ENCODE measurements around the gene TMEM45B.
"Not testable (repeated sequence)": the region's sequence is repeated elsewhere in the genome, so short reads cannot be mapped to it uniquely, and the experiment has no call there.

The TMEM45B gene

DNA sequence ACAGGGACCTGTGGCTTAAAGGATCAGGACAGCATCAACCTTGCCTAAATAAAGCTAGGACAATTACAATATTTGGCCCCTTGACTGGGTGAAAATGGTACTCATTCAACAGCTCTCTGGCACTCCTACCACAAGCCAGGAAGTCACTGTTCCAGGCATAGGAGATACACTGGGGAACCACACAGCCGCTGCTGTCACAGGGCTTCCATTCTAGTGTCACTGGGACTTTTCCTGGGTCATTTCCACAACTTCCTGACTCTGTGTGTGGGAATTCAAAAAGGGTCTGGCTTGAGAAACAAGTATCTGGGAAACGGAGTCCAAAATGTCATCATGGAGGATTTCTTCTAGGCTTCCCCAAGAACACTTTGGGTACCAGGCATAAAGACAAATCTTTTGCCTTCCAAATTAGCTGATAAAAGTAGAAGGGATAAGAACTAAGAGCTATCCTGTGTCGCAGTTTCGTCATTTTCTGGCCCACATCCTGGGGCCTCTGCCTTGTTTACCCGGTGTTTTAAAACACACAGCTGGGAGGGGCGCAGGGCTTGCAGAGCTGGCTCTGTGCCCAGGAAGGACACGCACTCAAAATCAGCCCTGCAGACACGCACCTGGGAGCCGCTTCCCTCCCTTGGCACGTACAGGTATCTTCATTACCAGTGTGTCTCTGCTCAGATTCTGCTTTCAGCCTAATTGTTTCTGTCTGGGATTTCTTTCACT, 38.0 kb downstream of the TMEM45B start:
- peak; percentile 1 for DNase-seq

DNA sequence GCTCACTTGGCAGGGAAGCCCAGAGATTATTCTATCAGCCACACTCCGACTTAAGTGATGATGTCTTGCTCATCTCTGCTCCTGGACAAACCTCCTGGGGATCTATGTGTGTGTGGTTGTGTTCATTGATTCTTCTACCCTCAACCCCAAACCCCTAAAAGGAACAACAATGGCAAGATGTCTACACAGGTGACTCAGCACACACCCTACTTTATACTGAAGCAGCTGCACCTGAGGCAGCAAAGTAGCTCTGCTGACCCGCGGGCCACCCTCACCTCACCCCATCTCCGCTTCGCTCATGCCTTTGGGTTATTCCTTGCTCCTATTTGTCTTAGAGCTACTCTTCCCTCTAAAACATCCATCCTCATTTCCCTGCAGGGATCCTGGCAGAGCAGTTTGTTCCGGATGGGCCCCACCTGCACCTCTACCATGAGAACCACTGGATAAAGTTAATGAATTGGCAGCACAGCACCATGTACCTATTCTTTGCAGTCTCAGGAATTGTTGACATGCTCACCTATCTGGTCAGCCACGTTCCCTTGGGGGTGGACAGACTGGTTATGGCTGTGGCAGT, 38.7 kb downstream of the TMEM45B start:
- no peak for DNase-seq

DNA sequence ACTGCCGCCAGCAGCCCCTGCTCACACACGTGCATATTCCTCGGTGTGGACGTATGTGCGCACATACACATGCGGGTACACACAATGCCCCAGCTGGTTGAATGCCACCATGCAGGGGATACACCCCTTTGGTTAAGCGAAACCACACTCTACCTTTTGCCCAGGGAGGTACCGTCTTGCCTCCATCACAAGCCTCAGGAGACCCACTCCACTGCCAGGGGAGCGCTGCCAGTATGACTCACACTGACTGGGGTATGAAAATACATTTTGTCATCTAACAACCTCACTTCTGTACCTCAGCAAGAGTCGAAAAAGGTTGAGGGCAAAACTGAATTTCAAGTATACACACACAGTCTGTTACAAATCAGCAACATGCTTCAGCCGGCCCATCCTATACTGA, 39.4 kb downstream of the TMEM45B start:
- no peak for DNase-seq

DNA sequence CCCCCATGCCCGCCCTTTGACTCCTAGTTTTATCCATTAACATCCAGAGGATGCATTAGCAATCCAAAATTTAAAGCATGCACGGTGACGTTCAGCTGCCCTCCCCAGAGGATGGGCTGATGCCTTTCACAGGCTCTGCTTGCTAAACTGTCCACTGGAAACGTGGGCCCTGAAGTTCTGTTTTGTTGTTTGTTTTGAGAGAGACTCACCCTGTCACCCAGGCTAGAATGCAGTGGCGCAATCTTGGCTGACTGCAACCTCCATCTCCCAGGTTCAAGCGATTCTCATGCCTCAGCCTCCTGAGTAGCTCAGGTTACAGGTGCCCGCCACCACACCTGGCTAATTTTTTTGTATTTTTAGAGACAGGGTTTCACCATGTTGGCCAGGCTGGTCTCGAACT, 40.4 kb downstream of the TMEM45B start:
- DNase-seq, result no peak

DNA sequence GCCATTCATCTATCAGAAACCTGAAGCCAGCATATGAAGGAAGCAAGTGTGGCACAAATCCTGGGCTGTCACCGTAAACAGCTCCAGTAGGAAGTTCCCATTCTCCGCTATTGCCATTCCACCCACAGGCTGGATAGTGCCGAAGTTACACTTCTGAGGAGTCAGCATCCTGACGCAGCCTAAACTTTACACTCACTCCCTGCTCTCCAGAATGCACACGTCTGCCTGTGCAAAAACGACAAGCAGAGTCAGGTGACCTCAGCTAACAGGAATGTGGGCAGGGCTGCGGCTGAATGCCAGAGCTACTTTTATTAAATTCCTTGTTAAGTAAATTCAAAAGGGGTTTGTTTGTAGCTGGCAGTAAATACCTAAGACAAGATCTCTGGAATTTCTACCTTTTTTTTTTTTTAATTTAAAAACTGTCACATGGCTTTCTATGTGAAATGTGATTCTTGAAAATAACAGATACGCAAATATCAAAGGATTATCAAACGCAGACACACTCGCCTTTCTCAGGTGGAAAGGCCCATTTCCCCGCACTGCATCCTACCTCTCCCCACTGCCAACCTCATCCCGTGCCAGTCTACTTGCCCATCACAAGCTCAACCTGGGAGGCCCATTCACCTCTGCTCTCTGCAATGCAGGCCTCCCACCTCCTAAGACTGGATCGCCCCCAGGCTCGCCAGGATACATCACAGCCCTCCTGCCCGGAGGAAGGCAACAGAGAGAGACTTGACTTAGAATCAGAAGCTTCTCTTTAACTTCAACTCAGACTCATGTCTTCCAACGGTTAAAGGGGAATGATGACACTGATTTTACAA, 46.3 kb downstream of the TMEM45B start:
- DNase-seq, result no peak

DNA sequence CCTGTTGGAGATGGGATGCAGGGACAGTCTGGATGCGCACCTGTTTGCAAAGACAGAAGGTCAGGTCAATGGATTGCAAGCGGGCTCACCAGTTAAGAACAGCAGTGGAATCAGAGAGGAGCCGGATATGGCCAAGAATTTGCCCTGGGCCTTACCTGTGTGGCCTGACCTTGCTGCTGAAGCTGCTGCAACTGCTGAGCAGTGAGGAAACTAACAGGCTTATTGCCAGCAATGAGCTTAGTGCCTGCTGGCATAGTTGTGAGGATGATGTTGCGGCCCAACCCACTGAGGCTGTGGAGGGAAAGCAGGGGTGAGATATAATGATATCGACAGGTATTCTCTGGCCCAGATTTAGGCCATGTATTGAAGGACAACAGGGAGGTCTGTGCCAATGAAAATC, 49.2 kb downstream of the TMEM45B start:
- DNase-seq, result no peak

DNA sequence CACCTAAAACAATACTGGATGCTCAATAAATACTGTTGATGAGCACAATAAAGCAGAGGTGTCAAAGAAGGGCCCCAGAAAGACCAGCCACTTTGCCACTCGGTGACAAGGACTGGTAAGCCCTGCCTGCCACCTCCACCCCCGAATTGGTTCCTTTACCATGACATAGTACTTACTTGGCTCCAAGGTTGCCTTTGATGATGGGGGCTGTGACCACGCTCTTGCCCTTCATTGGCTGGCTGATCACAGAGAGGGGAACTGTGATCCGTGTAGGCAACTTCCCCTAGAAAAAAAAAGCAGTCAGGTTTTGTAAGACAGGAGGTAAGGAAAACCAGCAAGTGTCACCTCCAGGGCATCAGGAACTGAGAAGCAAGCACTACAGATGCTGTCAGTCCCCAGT, 50.1 kb downstream of the TMEM45B start:
- DNase-seq, result no peak

DNA sequence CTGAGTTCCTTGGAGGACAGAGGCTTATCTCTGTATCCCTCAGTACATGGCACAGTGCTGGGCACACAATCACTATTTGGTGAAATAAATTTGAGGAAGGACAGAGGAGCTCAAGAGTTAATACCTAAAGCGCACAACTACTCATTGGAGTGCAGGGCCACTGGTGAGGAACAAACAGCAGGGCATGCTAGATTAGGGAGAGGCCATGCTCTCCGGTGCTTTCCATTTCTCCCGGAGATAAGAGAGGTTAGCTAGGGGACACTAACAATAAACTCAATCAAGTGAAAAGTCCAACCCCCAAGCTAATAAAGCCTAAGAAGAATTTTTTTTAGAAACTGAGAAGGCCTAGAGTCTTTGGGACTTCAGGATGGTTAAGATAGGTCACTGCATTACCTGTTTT, 50.7 kb downstream of the TMEM45B start:
- DNase-seq, result no peak

DNA sequence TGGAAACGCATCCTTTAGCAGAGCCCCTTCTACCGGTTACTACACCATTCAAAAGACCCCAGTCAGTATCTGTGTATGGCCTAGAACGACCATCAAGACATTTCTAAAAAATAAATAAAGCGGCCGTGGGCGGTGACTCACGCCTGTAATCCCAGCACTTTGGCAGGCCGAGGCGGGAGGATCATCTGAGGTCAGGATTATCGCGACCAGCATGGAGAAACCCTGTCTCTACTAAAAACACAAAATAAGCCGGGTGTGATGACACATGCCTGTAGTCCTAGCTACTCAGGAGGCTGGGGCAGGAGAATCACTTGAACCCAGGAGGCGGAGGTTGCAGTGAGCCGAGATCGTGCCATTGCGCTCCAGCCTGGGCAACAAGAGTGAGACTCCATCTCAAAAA, 53.0 kb downstream of the TMEM45B start:
- DNase-seq, result not testable (repeated sequence)

DNA sequence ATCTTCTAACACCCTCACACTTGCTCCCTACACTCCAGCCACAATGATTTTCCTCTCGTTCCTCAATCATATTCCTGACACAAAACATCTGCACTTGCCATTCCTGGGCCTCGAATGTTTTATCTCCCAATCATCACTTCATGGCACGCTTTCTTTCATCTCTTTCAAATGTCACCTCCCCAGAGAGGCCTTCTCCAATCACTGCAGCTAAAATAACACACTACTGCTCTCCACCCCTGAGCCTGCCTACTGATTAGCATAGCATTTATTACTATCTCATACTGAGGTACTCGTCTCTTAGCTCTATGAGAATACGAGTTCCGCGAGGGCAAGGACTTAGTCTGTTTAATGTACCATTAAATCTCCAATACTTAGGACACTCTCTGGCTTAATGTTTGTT, 56.3 kb downstream of the TMEM45B start:
- no peak for DNase-seq

DNA sequence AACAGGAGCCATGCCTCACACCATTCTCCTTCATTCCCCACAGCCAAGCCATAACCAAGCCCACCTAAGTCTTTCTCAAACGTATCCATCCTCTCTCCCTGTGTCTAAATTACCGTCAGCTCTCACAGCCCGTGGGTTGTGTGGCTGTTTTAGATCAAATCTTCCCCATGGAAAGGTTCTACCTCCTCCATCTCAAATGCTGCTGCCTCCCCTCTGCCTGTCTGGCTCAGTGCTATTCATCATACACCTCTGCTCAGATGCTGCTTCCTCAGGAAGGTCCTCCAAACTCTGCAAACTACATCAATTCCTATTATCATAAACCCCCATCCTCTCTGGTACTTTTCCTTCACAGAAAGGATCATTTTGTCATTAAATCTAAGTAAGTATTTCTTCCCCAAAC, 64.7 kb downstream of the TMEM45B start:
- DNase-seq, result no peak

DNA sequence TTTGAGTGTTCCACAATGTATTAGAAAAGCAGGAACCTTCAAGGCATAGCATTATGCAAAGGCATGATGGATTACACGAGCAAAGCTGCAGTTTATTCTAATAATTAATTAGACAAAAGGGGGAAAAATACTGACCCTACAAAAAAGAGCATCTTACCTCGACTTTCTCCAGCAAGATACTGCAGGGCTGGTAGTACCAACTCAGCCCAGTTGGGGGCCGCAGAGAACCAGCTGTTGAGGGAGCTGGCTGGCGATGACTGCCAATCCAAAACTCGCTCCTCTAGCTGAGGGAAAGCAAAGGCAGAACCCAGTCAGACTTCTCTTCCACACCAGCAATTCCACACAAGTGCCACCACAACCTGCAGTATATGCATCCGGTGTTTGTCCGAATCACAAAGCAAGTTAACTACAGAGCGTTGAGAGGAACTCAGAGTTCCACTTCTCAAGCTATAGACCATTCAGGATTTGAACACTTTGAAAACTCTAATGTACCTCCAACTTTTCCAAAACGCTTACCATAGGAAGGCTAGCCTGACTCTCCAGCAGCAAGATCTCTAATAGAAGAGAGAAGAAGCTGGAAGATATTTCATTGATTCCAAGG, 66.0 kb downstream of the TMEM45B start:
- no peak for DNase-seq

DNA sequence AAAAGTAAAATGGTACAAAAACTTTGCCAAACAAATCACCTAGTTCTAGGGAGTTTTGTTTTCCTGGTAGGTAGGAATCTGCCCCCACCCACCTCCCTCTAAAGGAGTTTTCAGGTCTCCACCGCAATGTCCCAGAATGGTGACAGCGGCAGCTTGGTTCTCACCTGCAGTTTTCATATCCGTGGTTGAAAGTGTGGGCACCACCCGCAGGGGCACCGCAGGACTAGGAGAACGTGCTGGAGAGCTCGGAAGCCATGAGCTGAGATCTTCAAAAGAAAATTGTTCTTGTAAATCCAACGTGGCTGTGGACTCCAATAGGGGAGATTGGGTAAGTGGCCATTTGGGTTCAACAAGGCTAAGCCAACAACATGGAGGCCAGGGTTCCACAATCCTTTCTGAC, 68.9 kb downstream of the TMEM45B start:
- DNase-seq, result no peak

DNA sequence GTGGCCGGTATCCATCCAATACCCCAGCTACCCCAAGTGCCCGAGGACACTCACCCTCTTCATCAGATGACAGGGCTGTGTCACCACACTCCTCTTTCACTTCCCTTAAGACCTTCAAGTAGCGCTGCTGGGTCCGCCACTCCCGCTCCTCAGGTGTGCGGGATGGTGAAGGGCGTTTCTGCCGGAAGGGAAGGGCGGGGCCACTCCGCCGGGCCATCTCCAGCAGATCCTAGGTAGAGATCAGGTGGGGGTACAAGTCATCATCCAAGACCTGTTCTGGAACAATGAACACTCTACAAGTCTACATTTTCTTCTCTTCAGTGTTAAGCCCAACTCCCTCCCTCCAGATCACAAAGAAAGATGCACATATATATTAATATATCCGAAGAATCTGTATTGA, 69.7 kb downstream of the TMEM45B start:
- no peak for DNase-seq

DNA sequence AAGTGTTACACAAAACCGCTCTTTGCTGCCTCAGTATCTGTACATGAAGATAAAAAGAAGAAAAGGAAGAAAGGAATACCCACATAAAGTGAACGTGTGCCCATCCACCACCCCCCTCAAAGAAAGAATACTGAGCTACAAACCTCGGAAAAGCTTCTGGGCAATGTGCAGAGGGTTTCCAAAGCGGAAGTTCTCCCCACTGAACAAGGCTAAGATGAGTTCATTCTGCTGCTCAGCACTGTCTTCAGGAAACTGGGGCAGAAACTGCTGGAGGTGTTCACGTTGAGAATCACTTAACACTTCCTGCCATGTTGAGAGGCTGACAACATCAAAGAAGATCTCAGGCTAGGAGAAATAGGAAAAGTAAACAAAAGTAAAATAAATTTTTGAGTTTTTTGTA, 72.8 kb downstream of the TMEM45B start:
- no peak for DNase-seq

DNA sequence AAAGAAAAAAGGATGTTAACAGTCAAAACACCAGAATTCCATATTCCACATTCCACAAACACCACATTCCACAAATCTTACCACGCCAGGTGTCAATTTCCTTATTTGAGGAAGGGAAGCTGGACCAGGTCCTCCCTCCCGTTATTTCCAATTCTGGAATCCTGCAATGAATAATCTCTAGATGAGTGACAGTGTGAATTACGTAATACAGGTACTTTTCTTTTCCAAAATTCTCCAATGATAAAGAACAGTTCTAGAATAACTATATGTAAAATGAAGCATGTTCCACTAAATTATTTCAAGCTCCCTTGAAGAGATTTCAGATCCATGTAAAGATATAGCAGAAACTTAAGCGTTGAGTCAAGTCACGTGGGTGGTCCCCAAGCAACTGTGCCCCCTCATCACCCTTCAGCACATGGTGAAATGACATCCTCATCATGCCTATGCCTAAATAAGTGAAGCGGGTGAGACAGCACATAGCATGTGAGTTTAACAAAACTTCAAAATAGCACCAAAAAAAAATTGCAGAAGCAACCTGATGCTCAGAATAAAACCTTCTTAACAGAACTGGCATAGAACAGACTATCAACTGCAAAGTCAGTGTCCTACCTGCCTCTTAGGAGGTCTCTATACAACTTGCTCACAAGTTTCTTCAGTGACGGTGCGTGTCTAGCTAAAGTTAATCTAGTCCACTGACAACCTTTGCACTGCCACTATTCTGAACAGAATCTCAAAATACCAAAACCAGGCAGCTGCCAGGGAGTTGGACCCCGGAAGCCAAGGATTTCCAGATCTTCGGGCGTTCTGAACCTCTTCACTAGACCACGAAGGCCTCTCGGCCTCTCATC, 78.9 kb downstream of the TMEM45B start:
- DNase-seq, result no peak

DNA sequence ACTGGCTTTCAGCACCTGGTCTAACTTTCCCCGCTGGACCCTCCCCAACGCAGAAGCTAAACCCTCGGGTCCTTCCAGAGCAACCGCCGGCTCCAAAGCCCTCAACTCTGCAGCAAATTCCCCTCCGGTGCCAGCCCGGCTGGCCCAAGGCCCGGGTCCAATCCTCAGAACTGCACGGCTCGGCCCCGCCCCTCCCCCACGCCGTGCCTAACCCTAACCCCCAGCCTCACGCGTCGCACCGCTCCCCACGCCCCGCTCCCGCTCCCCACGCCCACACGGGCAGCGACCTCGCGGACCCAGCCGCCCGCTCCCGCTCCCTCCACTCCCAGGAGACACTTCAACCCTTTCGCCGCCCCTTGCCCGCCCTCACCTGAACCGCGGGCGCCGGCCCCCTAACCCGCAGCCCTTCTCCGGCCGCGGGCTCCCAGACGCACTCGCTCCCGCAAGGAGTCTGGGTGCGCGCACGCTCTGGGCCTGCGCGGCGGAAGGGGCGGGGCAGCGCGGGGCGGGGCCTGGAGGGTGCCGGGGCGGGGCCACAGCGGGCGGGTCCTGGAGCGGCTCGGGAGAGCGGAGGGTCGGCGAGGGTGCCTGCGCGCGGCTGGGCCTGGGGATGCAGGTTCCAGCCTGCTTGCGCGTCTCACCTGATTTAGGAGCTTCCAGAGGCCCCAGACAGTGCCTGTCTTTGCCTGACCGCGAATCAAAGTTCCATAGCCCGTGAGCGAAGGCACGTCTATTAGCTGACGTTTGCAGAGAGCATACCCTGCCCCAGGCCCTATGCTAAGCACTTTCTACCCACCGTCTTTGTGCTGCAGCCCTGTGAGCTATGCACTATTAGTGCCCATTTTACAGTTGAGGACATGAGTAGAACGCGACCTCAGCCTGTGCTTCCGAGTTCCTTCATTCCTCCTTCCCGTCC, 79.7 kb downstream of the TMEM45B start, which contains the start of gene NFRKB:
TSS of gene NFRKB (minus strand) at position 453 of the 916 bp plus-strand sequence. CDS start 2,729 bp downstream, outside the sequence.
- DNase-seq, result peak; percentile 53

DNA sequence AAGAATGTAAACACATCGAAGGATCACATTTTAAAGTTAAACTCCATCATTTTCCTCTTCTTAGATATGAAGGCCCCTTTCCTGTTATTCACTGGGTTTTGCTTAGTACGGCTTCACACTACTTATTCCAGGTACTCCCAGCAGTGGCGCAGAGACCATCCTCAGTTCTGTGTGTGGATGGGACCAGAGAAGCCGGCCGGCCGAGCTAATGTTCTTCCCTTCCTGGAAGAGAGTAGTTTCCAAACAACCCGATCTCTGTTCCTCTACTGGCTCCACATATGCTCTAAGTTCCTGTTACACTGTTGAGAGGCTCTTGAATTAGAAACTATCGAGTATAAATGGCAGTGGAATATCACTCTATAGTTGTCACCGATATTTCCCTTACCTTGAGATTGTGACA, 80.4 kb downstream of the TMEM45B start:
- DNase-seq, result no peak

DNA sequence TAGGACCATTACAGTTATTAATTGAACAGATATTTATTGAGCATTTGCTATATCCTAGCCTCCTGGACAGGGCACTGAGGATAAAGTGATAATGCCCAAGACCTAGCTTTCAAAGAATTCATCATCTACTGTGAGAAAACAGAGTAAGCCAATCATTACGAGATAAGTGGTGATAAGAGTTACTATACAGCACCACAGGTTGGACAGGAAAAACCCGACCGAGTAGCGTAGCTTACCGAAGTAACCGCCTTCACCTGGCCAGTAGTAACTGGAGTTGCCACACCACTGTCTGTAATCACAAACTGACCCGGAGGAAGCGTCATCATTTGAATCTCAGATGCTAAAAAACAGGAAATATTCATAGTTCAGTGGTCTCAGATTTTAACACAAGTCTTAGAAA, 89.8 kb downstream of the TMEM45B start:
- no peak for DNase-seq
